ENCODE results near the gene GPR137. TPM values are rescaled to one million over a fixed set of nuclear protein-coding genes. Genes with fewer than 3 reads are reported as not detected.

GPR137 gene
- total RNA-seq, 2 experiments from 2014 or later, result 31.4 to 37.9 TPM

- Mint-ChIP-seq H3K27me3 (peaks cover 3% of the 10 kb centered on the region), H3K36me3 (ENCODE audit: low read depth) (no peaks in the 10 kb centered on the region), H3K4me1 (peaks cover 36% of the 10 kb centered on the region), H3K27ac (no peak overlapping the region), H3K9me3 (no peaks in the 10 kb centered on the region), H3K4me3 (peak overlapping the region; percentile 77)
- no peak for DNase-seq
- ChIA-PET POLR2A (interaction anchor here (0.9 to 11.2 kb wide), 11 partner anchors 9 to 495 kb away, joined by 3 to 131 read pairs (median 8); partner anchors contain the start of genes BAD, FERMT3, FKBP2 and PRDX5), CTCF (interaction anchor here (0.6 to 4.7 kb wide), 14 partner anchors 9 to 1845 kb away, joined by 3 to 34 read pairs (median 6); partner anchors contain the start of genes ESRRA, FERMT3, FKBP2 and GPR137)
These were observed 35.1 kb upstream of the GPR137 start for GRCh38 chr11:64250415-64251015.

GRCh38 chr11:64251016-64251752 is 34.5 kb upstream of the GPR137 start, which contains the start of gene PLCB3:
Gene PLCB3 (plus strand): TSS chr11:64251530. CDS start chr11:64251650, 120 bp downstream.
- peaks cover 3% of the 10 kb centered on the region for H3K27me3 Mint-ChIP-seq
- POLR2A ChIA-PET, result interaction anchor here (1.5 to 11.2 kb wide), 8 partner anchors 11 to 66 kb away, joined by 3 to 131 read pairs (median 10); partner anchors contain the start of genes BAD, FERMT3 and STIP1
- no peaks in the 10 kb centered on the region for H3K36me3 Mint-ChIP-seq (ENCODE audit: low read depth)

GRCh38 chr11:64251753-64252002 is 34.0 kb upstream of the GPR137 start:
- POLR2A ChIA-PET, result interaction anchor here (1.0 to 11.2 kb wide), 9 partner anchors 10 to 66 kb away, joined by 3 to 131 read pairs (median 8); partner anchors contain the start of genes BAD, FERMT3 and STIP1
- CTCF ChIA-PET, result interaction anchor here (0.7 to 4.7 kb wide), 9 partner anchors 10 to 65 kb away, joined by 3 to 34 read pairs (median 6); partner anchors contain the start of genes FERMT3, FKBP2, NUDT22 and TRPT1
- no peaks in the 10 kb centered on the region for H3K9me3 Mint-ChIP-seq
- peaks cover 2% of the 10 kb centered on the region for H3K36me3 Mint-ChIP-seq (ENCODE audit: low read depth)
- peaks cover 3% of the 10 kb centered on the region for H3K27me3 Mint-ChIP-seq
- H3K4me1 Mint-ChIP-seq, result peaks cover 33% of the 10 kb centered on the region
- peak overlapping the region; percentile 19 for H3K27ac Mint-ChIP-seq
- no peak for DNase-seq
- peak overlapping the region; percentile 83 for H3K4me3 Mint-ChIP-seq

More at GRCh38 chr11:64251016-64251752, 34.5 kb upstream of the GPR137 start, which contains the start of gene PLCB3:
- Mint-ChIP-seq H3K4me3 (peak within 1 kb of the TSS; percentile 83), H3K4me1 (peaks cover 33% of the 10 kb centered on the region), H3K27ac (peak within 1 kb of the TSS; percentile 19), H3K9me3 (no peaks in the 10 kb centered on the region)
- DNase-seq, result peak; percentile 73
- CTCF ChIA-PET, result interaction anchor here (0.6 to 4.7 kb wide), 16 partner anchors 10 to 1845 kb away, joined by 3 to 34 read pairs (median 6); partner anchors contain the start of genes ESRRA, FERMT3, FKBP2 and NUDT22

GRCh38 chr11:64252003-64252872 is 33.4 kb upstream of the GPR137 start:
- Mint-ChIP-seq H3K27me3 (peaks cover 3% of the 10 kb centered on the region), H3K27ac (peak overlapping the region; percentile 19), H3K9me3 (no peaks in the 10 kb centered on the region), H3K4me1 (peaks cover 29% of the 10 kb centered on the region), H3K4me3 (peak overlapping the region; percentile 83), H3K36me3 (ENCODE audit: low read depth) (peaks cover 2% of the 10 kb centered on the region)
- POLR2A ChIA-PET, result interaction anchor here (1.0 to 11.2 kb wide), 9 partner anchors 9 to 67 kb away, joined by 3 to 131 read pairs (median 8); partner anchors contain the start of genes BAD, FERMT3 and STIP1
- CTCF ChIA-PET, result interaction anchor here (0.7 to 4.7 kb wide), 8 partner anchors 11 to 65 kb away, joined by 3 to 34 read pairs (median 6); partner anchors contain the start of genes FERMT3, FKBP2, NUDT22 and TRPT1
- DNase-seq, result no peak

- no peak for DNase-seq
- peaks cover 5% of the 10 kb centered on the region for H3K36me3 Mint-ChIP-seq (ENCODE audit: low read depth)
- POLR2A ChIA-PET, result interaction anchor here (0.7 to 11.2 kb wide), 6 partner anchors 12 to 67 kb away, joined by 4 to 131 read pairs (median 8); partner anchors contain the start of genes FERMT3, PRDX5 and STIP1
- H3K27ac Mint-ChIP-seq, result no peak overlapping the region
- H3K4me3 Mint-ChIP-seq, result peak overlapping the region; percentile 30
- H3K27me3 Mint-ChIP-seq, result peaks cover 3% of the 10 kb centered on the region
- peaks cover 25% of the 10 kb centered on the region for H3K4me1 Mint-ChIP-seq
- CTCF ChIA-PET, result interaction anchor here (1.6 to 4.7 kb wide), 2 partner anchors 16 to 48 kb away, joined by 9 to 34 read pairs; partner anchors contain the start of gene FERMT3
- H3K9me3 Mint-ChIP-seq, result no peaks in the 10 kb centered on the region
These were observed 32.6 kb upstream of the GPR137 start for GRCh38 chr11:64253043-64253442.

GRCh38 chr11:64253481-64253880 is 32.2 kb upstream of the GPR137 start:
- CTCF ChIA-PET, result no interaction called here
- no peaks in the 10 kb centered on the region for H3K9me3 Mint-ChIP-seq
- H3K4me1 Mint-ChIP-seq, result peaks cover 24% of the 10 kb centered on the region
- POLR2A ChIA-PET, result interaction anchor here (0.7 to 1.9 kb wide), 3 partner anchors 14 to 64 kb away, joined by 4 to 6 read pairs (median 6); partner anchors contain the start of gene PRDX5
- peaks cover 3% of the 10 kb centered on the region for H3K27me3 Mint-ChIP-seq
- peaks cover 5% of the 10 kb centered on the region for H3K36me3 Mint-ChIP-seq (ENCODE audit: low read depth)
- no peak overlapping the region for H3K27ac Mint-ChIP-seq
- DNase-seq, result no peak
- peak overlapping the region; percentile 30 for H3K4me3 Mint-ChIP-seq

GRCh38 chr11:64254326-64254725 is 31.3 kb upstream of the GPR137 start:
- H3K4me1 Mint-ChIP-seq, result peaks cover 26% of the 10 kb centered on the region
- peaks cover 6% of the 10 kb centered on the region for H3K36me3 Mint-ChIP-seq (ENCODE audit: low read depth)
- ChIA-PET CTCF (no interaction called here), POLR2A (interaction anchor here (0.6 to 1.9 kb wide), 4 partner anchors 13 to 50 kb away, joined by 3 to 6 read pairs (median 4); partner anchors contain the start of genes ESRRA and NUDT22)
- H3K4me3 Mint-ChIP-seq, result no peak overlapping the region
- no peaks in the 10 kb centered on the region for H3K9me3 Mint-ChIP-seq
- no peak overlapping the region for H3K27ac Mint-ChIP-seq
- DNase-seq, result no peak
- peaks cover 3% of the 10 kb centered on the region for H3K27me3 Mint-ChIP-seq

GRCh38 chr11:64255135-64256128 is 30.2 kb upstream of the GPR137 start:
- ChIA-PET CTCF (interaction anchor here (1.0 kb wide), 1 partner anchor 9 kb away, joined by 3 read pairs; the partner anchor contains the start of gene PPP1R14B), POLR2A (interaction anchor here (0.9 to 1.9 kb wide), 6 partner anchors 9 to 49 kb away, joined by 3 to 6 read pairs (median 3); partner anchors contain the start of genes ESRRA and FERMT3)
- no peak for DNase-seq
- no peaks in the 10 kb centered on the region for H3K27me3 Mint-ChIP-seq
- peaks cover 27% of the 10 kb centered on the region for H3K4me1 Mint-ChIP-seq
- H3K27ac Mint-ChIP-seq, result no peak overlapping the region
- no peak overlapping the region for H3K4me3 Mint-ChIP-seq
- H3K36me3 Mint-ChIP-seq (ENCODE audit: low read depth), result peaks cover 16% of the 10 kb centered on the region
- H3K9me3 Mint-ChIP-seq, result no peaks in the 10 kb centered on the region

GRCh38 chr11:64256300-64256699 is 29.3 kb upstream of the GPR137 start:
- peaks cover 16% of the 10 kb centered on the region for H3K36me3 Mint-ChIP-seq (ENCODE audit: low read depth)
- no peaks in the 10 kb centered on the region for H3K27me3 Mint-ChIP-seq

GRCh38 chr11:64258356-64258755 is 27.3 kb upstream of the GPR137 start:
- Mint-ChIP-seq H3K27ac (no peak overlapping the region), H3K9me3 (no peaks in the 10 kb centered on the region), H3K27me3 (no peaks in the 10 kb centered on the region), H3K4me1 (peaks cover 14% of the 10 kb centered on the region), H3K36me3 (ENCODE audit: low read depth) (peaks cover 20% of the 10 kb centered on the region), H3K4me3 (no peak overlapping the region)
- CTCF ChIA-PET, result interaction anchor here (0.5 to 2.1 kb wide), 2 partner anchors 16 to 43 kb away, joined by 4 to 6 read pairs; partner anchors contain the start of gene CATSPERZ
- POLR2A ChIA-PET, result interaction anchor here (1.0 to 2.9 kb wide), 4 partner anchors 10 to 13 kb away, joined by 3 to 13 read pairs (median 5); no protein-coding TSS in a partner anchor
- DNase-seq, result no peak

More at GRCh38 chr11:64256300-64256699, 29.3 kb upstream of the GPR137 start:
- ChIA-PET POLR2A (interaction anchor here (1.2 to 1.6 kb wide), 2 partner anchors 9 to 49 kb away, joined by 3 to 4 read pairs; partner anchors contain the start of gene FERMT3), CTCF (interaction anchor here (1.1 to 1.6 kb wide), 2 partner anchors 13 to 14 kb away, joined by 3 to 5 read pairs; no protein-coding TSS in a partner anchor)
- no peak overlapping the region for H3K4me3 Mint-ChIP-seq
- no peaks in the 10 kb centered on the region for H3K9me3 Mint-ChIP-seq
- peaks cover 24% of the 10 kb centered on the region for H3K4me1 Mint-ChIP-seq
- DNase-seq, result no peak
- no peak overlapping the region for H3K27ac Mint-ChIP-seq
